ENCODE measurements around the gene SUN5.
"Not testable (repeated sequence)": the region's sequence is repeated elsewhere in the genome, so short reads cannot be mapped to it uniquely, and the experiment has no call there.

SUN5 gene

GRCh38 chr20:32962646-32963045 lies 41.6 kb downstream of the SUN5 start:
- not testable (repeated sequence) for DNase-seq

GRCh38 chr20:32962053-32962452 lies 42.2 kb downstream of the SUN5 start:
- DNase-seq, result no peak

GRCh38 chr20:32960849-32961731 lies 43.1 kb downstream of the SUN5 start:
- no peak for DNase-seq

GRCh38 chr20:32960222-32960518 lies 44.1 kb downstream of the SUN5 start:
- DNase-seq, result no peak

GRCh38 chr20:32959351-32960221 lies 44.6 kb downstream of the SUN5 start:
- DNase-seq, result no peak

- DNase-seq, result no peak
These were observed 45.7 kb downstream of the SUN5 start for GRCh38 chr20:32958574-32958973.

- no peak for DNase-seq
These were observed 46.8 kb downstream of the SUN5 start for GRCh38 chr20:32957459-32957858.

- DNase-seq, result not testable (repeated sequence)
These were observed 53.7 kb downstream of the SUN5 start for GRCh38 chr20:32950539-32950938.

GRCh38 chr20:32946629-32947028 lies 57.6 kb downstream of the SUN5 start:
- no peak for DNase-seq

GRCh38 chr20:32945710-32946221 lies 58.5 kb downstream of the SUN5 start:
- peak; percentile 11 for DNase-seq

GRCh38 chr20:32943490-32944052 lies 60.7 kb downstream of the SUN5 start:
- no peak for DNase-seq

GRCh38 chr20:32941155-32941885 lies 62.9 kb downstream of the SUN5 start:
- DNase-seq, result peak; percentile 28

- no peak for DNase-seq
These were observed 69.7 kb downstream of the SUN5 start for GRCh38 chr20:32934580-32934979.

Data from fibroblast of skin of right quadriceps (primary cell).